ENCODE results near the gene CCDC85A.

Gene CCDC85A

DNA sequence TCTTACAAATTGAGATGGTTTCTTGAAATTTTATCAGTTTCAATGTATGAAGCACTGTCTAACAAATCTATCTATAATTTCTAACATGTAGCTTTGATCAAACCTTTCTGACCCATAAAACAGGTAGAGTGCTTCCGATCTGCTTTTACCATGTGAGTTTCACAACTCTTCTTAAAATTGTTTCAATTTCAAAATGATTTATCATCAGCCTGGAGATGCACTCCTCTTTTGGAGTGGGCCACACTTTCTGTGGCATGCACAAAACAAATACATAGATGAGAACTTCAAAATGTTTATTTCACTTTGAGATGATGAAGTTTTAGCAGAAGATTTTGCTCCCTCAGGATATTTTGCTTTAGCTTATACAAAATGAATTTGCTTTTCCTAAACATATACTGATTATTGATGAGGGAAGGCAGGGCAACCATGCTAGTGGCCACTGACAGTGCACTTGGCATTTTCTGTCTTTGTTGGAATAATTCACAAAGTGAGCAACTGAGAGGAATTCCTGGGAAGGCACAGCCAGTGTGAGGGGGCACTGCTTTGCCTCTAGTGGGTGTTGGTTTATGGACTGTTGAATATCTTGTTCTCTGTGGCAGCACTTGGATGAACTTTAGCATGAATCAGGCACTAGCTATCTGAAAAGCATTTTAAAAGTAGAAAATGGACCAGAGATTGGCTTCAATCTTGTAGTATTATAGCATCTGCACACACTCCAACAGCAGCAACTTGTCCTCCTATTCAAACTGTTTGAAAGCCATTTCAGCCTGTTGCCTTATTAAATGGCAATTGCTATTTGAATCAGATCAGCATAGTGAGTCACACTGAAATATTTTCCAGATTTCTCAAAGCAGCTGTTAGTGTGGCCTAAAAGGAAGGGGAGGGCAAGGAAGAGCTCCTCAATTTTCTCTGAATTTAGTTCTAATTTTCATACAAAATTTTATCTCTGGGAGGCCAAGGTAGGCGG lies 193.2 kb downstream of the CCDC85A start:
- DNase-seq, result no peak

DNA sequence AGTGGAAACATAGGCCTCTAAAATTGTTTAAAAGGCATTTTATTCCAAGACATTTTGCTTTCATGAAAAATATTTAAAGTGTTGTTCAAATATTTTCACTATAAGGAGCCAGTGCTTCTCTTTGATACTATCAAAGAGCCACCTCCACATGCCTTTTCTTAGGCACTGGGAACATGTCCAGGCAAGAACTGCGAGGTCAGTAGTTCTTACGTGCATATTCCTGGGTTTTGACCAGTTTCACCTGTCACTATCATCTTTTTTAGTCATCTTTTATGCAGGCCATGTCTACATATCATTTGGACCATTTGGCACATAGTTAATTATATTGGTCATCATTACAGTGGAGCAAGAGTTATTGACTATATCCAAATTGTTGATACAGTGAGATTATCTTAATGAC lies 195.3 kb downstream of the CCDC85A start:
- DNase-seq, result no peak

DNA sequence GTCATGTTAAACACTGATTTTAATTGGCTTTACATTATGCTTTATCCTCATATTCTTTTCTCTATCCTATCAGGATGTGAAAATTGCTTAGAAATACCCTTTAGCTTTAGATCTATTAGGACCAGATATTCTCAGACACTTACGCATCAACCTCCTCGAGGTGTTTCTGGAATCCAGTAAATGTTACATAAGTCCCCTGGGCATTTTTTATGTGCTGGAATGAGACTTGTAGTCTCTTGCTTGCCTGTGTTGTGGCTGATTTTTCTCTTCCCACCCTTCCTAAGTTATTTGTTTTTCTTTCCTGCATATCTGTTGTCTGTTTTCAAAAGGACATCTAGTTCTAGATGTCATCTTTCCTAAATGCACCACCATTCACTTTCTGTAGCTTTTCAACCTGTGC lies 197.1 kb downstream of the CCDC85A start:
- DNase-seq, result no peak

DNA sequence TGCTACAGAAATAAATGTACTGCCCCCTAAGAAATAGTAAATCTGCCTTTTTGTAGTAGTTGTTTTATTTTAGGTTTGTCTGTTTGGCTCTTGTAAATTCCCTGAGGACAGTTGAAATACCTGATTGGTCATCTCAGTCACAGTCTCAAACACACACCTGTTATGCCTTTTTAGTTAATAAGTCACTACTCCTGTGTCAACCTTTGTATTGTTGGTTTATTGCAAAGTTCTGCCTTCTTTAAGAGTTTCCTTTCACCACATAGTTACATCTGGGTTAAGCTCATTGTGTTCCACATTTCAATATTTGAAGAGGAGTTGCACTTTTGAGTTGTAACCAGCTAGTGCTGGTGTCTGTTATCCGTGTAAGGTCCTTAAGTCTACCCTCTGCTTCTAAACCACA lies 198.7 kb downstream of the CCDC85A start:
- no peak for DNase-seq

DNA sequence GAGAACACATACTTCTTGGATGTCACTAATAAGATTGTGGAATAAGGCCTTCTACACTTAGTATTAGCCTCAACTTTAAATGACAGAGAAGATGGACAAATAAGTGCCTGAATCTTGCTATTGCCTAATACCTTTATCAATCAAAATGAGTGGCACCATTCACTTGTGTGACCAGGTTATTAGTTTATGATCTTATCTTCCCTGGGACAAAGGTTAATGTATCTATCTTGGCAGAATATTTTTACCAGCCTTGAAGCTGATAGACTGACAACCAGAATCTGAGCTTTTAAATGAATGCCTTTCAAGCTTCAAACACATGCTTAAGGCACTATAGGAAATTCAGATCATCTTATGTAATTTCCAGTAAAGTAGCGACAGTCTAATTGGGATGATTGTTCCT lies 202.9 kb downstream of the CCDC85A start:
- no peak for DNase-seq

DNA sequence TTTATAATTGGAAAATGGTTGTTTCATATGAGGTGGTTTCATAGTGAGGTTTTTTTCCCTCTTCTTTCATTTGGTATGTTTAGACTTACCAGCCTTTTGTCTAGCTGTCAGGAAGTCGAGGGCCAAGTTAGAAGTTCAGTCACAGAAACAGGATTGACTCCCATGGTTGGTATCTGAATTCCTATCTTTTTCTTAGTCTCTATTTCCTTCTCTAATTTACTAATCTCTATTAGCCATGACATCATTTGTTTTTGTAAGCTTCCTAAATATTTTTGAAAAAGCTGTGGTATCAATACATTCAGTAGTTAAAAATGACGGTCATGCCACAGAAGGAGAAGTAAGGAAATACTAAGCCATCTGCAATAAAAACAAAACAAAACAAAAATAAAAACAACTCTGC lies 206.9 kb downstream of the CCDC85A start:
- DNase-seq, result no peak

DNA sequence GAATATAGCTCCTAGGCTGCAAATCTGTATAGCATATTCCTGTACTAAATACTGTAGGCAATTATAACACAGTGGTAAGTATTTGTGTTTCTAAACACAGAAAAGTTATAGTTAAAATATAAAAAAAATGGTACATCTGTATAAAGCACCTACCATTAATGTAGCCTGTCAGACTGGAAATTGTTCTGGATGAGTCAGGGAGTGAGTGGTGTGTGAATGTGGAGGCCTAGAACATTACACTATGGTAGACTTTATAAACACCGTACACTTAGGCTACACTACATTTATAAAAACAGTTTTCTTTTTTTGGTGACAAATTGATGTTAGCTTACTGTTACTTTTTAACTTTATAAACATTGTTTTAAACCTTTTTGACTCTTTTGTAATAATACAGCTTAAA lies 226.3 kb downstream of the CCDC85A start:
- DNase-seq, result no peak

DNA sequence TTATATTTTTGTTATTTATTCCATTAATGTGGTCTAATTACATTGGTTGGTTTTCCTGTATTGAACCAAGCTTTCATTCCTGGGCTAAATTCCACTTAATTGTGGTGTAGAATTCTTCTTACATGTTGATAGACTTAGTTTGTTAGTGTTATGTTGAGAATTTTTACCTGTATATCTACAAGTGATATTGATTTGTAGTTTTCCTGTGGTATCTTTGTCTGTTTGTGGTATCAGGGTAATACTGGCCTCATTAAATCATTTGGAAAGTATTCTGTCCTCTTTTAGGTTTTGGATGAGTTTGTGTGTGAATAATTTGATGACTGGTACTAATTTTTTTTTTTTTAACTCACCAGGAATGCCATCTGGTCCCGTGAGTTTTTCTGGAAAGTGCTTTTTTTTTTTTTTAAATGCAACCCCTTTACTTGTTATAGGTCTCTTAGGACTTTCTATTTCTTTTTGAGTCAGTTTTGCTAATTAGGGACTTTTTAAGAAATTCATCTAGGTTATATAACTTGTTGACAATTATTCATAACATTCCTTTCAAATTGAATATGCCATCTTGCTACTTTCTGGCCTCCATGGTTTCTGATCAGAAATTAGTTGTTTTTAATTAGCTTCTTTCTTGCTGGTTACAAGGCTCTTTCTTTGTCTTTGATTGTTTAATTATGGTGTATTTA lies 232.8 kb downstream of the CCDC85A start:
- DNase-seq, result no peak
